ENCODE results near the gene ASB2. TPM values are rescaled to one million over a fixed set of nuclear protein-coding genes. Genes with fewer than 3 reads are reported as not detected.

Gene ASB2
- polyA plus RNA-seq, 4 donors: 0.30 to 0.58 (median 0.40) TPM

DNA sequence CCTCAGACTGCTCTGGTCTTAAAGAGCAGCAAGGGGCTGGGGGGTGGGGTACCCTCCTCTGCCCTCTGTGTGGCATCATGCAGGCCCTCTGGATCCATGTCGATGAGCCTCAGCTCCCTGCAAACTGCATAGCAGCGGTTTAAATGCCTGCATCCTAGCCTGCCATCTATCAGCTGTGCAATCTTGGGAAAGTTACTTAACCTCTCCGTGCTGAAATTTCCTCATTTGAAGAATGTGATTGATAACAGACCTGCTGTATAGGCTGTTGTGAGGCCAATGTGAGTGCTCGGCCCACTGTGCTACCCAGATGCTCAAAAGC lies 45.4 kb downstream of the ASB2 start:
- DNase-seq (ENCODE audit: low read depth in 4 of 4, low spot score in 3 of 4): no peak

DNA sequence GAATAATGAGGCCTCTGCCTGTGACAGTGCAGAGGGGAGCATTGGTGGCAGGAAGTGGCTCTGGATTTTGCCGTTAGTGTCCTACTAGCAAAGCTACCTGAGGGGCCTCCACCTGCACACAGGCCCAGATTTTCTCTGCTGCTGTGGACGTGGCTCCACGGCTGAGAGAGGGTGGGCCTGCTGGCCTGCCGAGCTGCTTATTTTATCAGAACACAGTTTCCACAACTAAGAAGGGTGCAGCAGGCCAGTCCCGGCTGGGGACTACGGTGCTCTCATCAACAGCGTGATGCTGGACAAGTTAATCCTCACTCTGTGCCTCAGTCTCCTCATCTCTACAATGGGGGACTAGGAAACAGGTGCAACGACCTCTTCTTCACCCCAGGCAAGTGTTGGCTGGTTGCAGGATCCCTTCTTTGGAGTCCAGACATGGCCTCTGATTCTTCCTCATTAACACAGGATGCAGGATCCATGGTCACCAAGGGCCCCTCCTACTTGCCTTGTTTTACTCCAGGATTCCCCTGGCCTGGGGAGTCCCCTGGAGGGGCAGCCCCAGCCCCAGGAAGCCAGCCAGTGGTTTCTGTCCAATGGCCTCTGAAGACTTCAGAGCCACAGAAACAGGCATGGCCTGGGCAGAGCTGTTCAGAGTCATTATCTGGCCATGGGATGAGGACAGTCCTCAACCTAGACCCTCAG lies 45.9 kb downstream of the ASB2 start:
- DNase-seq (ENCODE audit: low read depth in 4 of 4, low spot score in 3 of 4): no peak

DNA sequence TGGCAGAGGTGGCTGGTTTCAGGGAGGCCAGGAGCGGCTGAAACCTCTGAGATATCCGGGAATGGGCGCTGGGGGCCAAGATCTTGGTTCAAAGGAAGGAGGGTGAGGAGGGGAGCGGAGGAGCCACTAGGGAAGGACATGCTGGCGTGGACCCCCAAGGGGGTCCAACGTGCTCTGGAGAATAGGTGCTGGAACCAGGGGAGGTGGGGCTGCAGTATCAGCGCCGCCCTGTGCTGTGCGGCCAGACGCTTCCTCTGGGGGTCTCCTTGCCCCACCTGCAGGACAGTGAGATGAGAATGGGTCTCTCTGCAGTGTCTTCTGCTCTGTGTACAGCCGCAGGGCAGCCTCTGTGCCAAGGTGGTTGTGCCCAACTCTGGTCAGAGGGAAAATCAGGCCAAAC lies 46.7 kb downstream of the ASB2 start:
- DNase-seq (ENCODE audit: low read depth in 4 of 4, low spot score in 3 of 4): no peak

DNA sequence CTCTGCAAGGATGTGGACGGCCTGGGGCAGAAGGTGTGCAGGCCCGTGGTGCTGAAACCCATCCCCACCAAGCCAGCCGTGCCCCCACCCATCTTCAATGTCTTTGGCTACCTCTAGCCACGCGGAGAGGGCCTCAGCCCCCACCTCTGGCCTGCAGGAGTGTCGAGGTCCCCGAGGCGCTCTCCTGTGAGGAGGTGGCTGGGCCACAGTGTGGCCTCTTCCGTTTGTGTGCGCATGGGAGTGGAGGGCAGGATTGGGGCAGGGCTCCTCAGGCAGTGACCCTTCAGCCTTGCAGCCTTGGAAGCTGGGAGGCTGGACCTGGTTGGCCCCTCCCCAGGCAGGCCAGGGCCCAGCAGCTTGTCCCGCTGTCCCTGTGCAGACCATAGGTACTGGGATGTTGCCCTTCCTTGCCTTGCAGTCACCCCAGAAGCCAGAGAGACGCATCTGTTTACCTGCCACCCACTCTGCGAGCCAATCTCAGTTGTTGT lies 47.3 kb downstream of the ASB2 start:
- DNase-seq (ENCODE audit: low read depth in 4 of 4, low spot score in 3 of 4): no peak

DNA sequence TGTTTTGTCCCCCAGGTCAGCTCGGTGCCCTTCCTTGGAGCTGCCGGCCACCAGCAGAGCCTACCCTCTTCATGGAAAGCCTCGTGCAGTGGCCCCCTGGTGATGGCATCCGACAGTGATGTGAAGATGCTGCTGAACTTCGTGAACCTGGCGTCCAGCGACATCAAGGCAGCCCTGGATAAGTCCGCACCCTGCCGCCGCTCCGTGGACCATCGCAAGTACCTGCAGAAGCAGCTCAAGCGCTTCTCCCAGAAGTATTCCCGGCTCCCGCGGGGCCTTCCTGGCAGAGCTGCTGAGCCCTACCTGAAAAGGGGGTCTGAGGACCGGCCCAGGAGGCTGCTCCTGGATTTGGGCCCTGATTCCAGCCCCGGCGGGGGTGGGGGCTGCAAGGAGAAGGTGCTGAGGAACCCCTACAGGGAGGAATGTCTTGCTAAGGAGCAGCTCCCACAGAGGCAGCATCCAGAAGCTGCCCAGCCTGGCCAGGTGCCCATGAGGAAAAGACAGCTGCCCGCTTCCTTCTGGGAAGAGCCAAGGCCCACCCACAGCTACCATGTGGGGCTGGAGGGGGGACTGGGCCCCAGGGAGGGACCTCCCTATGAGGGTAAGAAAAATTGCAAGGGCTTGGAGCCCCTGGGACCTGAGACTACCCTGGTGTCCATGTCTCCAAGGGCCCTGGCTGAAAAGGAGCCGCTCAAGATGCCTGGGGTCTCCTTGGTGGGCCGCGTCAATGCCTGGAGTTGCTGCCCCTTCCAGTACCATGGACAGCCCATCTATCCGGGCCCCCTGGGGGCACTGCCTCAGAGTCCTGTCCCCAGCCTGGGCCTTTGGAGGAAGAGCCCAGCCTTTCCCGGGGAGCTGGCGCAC lies 48.0 kb downstream of the ASB2 start:
- DNase-seq (ENCODE audit: low read depth in 4 of 4, low spot score in 3 of 4): no peak

DNA sequence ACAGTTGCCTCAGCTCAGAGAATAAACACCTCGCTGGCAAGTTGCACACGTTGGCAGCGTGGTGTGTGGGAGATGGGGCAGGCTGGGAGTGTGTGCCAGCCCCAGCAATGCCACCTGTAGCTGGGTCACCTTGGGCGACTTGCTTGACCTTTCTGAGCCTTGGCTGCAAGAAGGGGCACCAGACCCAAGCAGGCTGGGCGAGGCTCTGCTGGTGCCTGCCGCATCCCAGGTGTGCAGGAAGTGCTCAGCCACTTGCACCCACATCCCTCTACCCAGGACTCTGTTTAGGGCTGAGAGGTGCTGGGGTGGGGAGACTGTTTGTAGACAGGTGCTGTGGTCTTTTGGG lies 48.6 kb downstream of the ASB2 start:
- no peak for DNase-seq (ENCODE audit: low read depth in 4 of 4, low spot score in 3 of 4)

DNA sequence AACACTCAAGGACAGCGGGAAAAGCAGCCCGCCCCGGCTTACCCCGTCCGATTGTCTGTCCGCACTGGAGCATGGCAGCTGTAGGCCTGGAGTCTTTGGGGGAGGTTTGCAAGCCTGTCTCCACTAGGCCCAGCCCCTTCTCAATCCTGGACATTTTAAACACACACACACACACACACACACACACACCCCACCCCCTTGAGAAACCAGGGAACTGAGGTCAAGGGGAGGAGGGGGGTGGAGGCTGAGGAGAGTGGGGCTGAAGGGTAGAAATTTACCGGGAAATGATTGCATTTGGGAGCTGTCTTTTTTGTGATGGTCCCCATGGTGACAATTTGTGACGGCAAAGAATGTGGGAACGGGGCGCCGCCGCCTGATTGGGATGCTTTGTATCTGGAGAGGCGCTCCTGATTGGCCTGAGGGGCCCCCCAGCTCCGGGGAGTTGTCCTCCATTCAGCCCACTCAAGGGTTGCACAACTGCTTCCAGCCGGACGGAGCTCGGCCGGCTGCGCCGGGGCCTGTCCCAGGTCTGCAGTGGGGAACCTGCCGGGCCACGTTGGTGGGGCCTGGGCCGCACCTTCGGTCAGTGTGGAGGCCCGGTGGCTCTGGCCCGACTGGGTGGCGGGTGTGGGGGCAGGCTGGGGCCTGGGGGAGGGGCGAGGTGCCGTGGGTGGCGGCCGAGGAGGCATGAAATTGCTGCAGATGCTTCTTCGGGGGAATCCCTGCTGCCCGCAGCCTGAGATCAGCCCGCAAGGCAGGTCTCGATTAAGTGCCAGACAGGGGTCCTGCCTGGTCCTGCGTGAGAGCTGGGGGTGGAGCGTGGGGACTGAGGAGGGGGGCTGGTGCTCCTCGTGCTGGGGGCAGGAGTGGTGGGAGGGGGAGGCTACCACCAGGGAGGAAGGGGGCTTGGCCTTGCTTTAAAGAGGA lies 49.2 kb downstream of the ASB2 start, which contains the start of gene FAM181A:
Gene FAM181A (plus strand): TSS at position 472 of the 927 bp plus-strand sequence. CDS start 942 bp downstream, outside the sequence.
- DNase-seq (ENCODE audit: low read depth in 4 of 4, low spot score in 3 of 4): no peak

DNA sequence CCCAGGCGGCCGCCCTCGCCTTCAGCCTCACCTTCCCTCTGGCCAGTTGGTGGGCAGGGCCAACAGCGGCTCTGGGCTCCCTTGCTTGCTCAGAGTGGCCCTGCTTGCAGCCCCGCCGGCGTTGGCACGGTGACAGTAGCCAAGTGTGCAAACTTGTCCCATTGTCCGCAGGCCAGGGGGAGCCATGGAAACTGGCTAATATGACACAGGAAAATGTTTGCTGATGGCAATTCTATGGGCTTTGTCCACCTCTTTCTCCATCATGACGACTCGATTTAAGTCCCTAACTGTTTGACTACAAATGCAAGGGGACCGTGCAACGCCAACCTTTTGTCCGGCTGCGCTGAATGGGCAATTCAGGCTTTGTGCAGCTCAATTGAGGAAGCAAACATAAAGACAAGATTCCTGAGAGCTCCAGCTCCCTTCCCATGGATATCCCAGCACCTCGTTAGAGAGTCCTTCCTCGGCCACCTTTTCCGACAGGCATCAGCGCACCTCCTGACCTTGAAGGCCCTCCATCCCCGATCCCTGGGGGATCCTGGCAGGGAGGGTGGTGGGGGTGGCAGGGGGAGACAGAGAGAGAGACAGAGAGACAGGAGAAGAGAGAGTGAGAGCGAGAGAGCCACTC lies 50.0 kb downstream of the ASB2 start:
- no peak for DNase-seq (ENCODE audit: low read depth in 4 of 4, low spot score in 3 of 4)

DNA sequence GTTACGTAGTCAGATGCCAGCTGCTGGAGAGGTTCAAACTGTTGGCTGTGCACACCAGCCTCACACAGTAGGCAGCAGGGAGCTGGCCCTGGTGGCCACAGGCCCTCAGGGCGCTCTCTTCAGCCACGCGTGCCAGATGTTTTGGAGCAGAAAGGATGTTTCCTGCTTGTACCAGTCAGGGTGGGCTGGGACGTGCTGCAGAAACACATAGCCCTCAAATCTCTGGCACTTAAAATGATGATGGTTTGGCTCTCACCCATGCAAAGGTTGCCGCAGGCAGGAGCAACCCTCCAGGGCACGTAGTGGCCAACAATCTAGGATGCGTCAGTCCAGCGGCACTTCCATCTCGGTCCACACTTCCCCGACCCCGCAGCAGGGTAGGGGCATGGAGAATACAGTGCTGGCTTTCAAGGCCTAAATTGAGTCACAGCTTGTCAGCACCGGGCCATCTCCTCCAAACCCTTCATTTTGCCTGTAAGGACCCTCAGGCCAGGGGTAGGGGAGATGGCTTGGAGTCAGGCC lies 50.9 kb downstream of the ASB2 start:
- no peak for DNase-seq (ENCODE audit: low read depth in 4 of 4, low spot score in 3 of 4)

DNA sequence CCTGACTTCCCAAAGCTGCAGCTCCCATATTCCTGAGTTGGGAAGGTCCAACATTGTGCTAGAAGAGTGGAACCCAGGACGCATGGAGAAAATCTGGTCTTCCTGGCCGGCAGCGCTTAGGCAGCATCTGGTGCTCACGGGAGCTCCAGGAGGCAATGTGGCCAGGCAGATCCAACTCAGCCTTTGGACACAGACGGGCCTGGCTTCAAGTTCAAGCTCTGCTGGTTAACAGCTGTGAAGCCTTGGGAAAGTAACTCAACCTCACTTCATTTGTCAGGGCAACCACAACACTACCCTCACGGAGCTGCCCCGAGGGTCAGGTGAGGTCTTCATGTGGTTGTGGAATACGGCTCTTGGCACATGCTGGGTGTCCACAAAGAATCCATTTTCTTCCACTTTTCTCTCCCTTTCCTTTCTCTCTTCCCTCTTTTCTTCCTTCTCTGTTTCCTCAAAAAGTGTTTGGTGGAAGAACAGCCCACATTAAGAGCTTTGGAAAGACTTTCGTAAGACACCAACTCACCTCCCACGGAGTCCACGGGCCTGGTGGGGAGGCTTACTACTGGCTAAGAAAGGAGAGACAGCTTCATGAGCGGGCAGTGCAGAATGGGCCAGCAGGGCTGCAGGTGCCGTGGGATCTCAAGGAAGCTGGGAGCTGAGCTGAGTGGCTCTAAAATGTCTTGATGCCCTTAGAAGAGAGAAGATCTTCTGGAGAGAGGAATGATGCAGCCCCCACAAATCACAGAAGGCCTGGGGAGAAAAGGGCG lies 51.6 kb downstream of the ASB2 start:
- no peak for DNase-seq (ENCODE audit: low read depth in 4 of 4, low spot score in 3 of 4)

DNA sequence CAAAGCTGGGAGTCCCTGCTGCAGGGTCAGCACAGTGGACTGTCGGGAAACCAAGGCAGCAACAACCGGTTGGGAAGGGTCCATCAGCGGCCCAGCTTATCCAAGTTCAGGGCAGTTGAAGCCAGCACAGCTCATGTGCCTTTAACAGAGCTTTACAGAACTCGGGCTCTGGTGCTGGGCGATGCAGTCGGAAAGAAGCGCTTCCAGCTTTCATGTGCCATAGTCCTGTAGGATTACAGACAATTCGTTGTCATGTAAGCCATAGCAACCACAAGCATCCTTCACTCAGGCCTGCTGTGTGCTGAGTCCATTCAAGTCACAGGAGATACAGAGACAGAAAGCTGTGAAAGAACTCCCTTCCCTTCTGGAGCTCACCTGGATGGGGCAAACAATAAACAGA lies 52.7 kb downstream of the ASB2 start:
- DNase-seq (ENCODE audit: low read depth in 4 of 4, low spot score in 3 of 4): no peak

DNA sequence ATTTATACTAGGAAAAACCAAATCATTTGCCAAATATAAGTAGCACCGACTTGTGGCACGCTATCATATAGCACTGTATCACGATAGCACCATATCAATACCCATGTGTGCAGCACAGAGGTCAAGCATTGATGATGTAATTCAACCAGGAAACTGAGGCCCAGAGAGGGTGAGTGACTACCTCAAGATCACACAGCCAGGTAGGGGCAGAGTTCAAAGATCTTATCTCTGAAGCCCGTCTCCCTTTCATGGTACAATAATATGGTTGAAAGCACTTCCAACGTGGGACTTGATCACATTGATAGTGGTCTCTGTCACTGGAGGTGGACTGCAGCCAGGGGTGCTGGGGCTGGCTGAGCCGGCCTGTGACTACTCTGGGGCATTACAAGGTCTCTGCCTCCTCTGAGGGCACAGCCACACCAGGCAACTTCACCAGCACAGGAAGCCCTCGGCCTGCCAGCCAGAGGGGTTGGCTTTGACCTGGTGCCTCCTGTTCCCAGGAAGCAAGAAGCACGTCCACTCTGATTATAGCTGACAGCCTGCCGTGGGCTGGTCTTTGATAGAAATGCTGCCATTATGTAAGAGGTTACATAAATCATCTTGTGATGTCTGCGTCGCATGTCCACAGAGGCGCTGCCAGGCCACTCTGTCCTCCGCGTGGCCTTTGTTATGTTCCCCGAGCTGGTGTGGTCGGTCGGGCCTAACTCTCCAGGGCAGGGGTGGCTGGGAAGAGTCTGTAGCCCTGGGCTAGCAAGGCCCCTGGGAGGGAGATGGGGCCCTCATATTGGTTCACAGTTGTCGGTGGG lies 55.2 kb downstream of the ASB2 start:
- no peak for DNase-seq (ENCODE audit: low read depth in 4 of 4, low spot score in 3 of 4)

DNA sequence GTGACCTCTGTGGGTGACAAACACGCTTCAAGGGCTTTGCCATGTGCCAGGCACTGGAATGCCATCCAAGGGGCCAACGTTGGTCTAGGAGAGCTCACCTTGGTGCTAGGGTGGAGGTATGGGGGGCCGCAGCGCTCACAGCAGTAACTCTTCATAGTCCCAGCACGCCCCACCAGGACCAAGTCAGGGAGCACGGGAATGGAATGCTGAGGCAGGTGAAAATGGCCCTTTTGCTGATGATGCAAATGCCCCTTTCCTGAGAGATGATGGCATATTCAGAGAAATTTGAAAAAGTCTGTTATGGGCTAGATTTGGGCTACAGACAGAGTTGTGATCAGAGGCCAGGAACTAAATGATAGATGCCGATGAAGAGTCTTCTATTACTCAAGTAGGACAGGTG lies 59.2 kb downstream of the ASB2 start:
- DNase-seq (ENCODE audit: low read depth in 4 of 4, low spot score in 3 of 4): no peak

DNA sequence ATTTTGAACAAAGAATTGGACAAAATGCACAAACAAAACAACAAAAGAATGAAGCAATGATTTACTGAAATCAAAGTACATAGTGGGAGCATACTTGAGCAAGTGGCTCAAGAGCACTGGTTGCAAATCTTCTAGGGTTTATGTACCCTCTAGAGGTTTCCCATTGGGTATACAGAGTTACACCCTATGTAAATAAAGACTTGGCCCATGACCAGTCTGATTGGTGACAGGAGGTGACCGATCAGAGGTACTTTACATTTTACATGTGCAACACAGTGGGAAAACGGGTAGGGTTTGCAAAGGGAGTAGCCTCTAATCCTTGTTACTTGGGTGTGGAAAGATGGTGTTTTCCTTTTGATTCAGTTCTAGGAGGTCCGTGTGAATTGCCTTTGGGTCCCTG lies 59.9 kb downstream of the ASB2 start:
- DNase-seq (ENCODE audit: low read depth in 4 of 4, low spot score in 3 of 4): no peak

DNA sequence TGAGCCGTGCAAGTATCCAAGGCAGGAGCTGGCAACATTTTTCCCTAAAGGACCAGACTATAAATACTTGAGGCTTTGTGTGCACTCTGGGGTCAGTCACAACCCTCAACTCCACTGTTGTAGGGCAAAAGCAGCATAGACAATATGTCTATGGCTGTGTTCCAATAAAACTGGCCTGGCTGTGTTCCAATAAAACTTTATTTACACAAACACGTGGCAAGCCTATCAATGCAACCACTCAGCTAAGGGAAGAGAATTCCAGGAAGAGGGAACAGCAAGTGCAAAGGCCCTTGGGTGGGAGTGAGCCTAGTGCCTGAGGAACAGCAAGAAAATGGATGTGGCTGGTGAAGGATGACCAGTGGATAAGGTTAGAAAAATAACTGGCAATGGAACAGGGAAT lies 60.6 kb downstream of the ASB2 start:
- no peak for DNase-seq (ENCODE audit: low read depth in 4 of 4, low spot score in 3 of 4)

DNA sequence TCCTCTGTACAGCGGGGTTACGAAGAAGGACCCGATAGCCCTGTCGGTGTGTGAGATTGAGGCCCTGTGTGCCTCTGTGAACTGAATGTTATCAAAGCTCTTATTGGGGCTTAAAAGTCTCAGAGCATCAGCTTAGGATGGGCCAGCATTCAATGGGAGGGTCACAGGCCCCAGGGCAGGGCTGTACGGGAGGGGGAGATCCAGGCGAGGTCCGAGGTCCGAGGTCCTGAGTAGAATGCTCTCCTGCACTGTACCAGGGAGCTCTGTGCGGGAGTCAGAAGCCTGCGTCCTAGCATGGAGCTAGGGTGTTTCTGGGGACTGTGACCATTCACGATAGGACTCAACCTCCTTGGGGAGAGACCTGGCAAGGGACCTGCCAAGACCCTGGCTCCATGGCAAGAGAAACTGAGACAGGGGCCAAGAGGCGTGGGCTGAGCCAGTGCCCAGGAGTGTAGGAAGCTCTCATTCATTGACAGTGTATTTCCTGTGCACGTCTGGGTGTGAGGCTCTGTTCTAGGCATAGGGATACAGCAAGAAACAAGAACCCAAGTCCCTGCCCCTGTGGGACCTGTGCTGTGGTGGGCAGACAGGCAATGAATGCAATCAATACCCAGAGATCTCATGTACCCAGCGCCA lies 61.2 kb downstream of the ASB2 start:
- DNase-seq (ENCODE audit: low read depth in 4 of 4, low spot score in 3 of 4): no peak

DNA sequence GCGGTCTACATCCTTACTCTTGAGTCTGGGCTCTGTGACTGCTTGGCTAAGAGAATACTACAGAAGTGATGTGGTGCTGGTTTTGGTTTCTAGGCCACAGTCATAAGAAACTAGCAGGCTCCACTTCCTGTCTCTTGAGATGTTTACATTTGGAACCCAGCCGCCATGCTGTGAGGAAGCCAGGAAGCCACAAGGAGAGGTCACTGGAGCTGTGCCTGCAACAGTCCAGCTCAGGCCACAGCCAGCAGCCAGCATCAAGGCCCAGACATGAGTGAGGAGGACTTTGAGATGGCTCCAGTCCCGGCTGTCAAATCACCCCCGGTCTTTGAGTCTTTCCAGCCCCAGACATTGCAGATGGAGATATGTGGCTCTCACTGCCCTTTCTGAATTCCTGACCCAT lies 62.1 kb downstream of the ASB2 start:
- DNase-seq (ENCODE audit: low read depth in 4 of 4, low spot score in 3 of 4): no peak

DNA sequence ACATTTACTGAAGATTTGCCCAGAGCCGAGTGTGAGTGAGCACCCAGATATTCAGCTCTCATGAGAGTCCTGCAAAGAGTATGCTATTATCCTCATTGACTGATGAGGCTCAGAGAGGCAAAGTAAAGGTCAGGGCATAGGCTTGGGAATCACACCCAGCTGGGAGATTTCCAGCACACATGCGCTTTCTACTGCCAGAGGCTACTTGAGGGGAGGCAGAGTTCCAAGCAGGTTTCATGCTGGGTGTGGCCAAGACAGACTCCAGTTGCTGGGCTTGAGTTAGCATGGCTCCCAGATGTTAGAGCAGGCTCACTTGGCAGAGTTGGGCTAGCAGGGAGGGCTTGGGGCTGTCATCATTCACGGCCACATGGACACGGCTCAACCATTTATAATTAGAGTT lies 63.6 kb downstream of the ASB2 start:
- DNase-seq (ENCODE audit: low read depth in 4 of 4, low spot score in 3 of 4): no peak

Measured in right renal pelvis (tissue), 4 donors.